HEK293T (cell line): ENCODE data around the gene CAV2.

Experiments used
- BHLHE40 ChIP-seq: fragments of 450-650 bp; IDR thresholded peaks from 2 replicates; pipeline ENCODE4 v1.6.1; 2016; ENCODE audit warnings: mild to moderate bottlenecking, moderate library complexity, borderline replicate concordance
- FOXK2 ChIP-seq: fragments of 450-650 bp; IDR thresholded peaks from 2 replicates; pipeline ENCODE4 v1.6.1; 2016; ENCODE audit warnings: mild to moderate bottlenecking
- FOXM1 ChIP-seq: fragments of 450-650 bp; IDR thresholded peaks from 2 replicates; pipeline ENCODE4 v1.6.1; 2017; ENCODE audit warnings: mild to moderate bottlenecking, borderline replicate concordance
- HDGF ChIP-seq: fragments of 450-650 bp; IDR thresholded peaks from 2 replicates; pipeline ENCODE4 v1.6.1; 2017; ENCODE audit warnings: antibody characterized with exemption, borderline replicate concordance
- L3MBTL2 ChIP-seq: fragments of 450-650 bp; conservative IDR thresholded peaks from 2 replicates; pipeline ENCODE4 v1.6.1; 2016; ENCODE audit warnings: mild to moderate bottlenecking
- PKNOX1 ChIP-seq: fragments of 450-650 bp; IDR thresholded peaks from 2 replicates; pipeline ENCODE4 v1.6.1; 2016
- SP1 ChIP-seq: fragments of 450-650 bp; IDR thresholded peaks from 2 replicates; pipeline ENCODE4 v1.6.1; 2017
- SUZ12 ChIP-seq: fragments of 450-650 bp; IDR thresholded peaks from 2 replicates; pipeline ENCODE4 v1.6.1; 2016; ENCODE audit warnings: mild to moderate bottlenecking
- ZNF384 ChIP-seq: fragments of 450-650 bp; IDR thresholded peaks from 2 replicates; pipeline ENCODE4 v1.6.1; 2016

GRCh38 chr7:116528008-116528789 is 28.7 kb downstream of the CAV2 start:
- TF ChIP-seq BHLHE40 = no peak
- TF ChIP-seq FOXK2 = no peak
- TF ChIP-seq FOXM1 = no peak
- TF ChIP-seq SUZ12 = no peak
- TF ChIP-seq L3MBTL2 = no peak
- no peak for TF ChIP-seq PKNOX1
- no peak for TF ChIP-seq HDGF
- no peak for TF ChIP-seq ZNF384
- no peak for TF ChIP-seq SP1
